Activated naive CD4-positive, alpha-beta T cell (primary cell): ENCODE measurements around the gene DNAJC13.

ENCODE experiments used
- DNase-seq, 4 experiments: peaks; one replicate each; lab custom pipeline; 2025; lab: John Stamatoyannopoulos, UW

Gene DNAJC13

DNA sequence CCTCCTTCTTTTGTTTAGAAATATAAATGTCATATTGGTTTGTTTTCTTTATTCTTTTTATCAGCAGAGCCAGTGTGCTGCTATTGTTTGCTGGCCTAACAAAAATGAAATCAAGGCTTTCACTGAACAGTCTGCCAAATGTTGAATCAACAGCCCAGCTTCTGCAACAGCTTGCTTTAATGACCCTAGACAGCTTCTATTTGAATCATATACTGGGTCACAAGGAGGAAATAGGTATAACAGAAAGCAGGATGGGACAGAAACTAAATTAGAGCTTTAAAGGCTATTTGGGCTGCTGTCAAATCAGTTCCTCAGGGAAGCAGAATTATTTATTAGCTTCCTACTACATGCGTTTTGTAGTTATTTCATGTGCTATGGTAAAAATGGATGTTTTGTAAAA, 12.1 kb upstream of the DNAJC13 start:
- DNase-seq = no peak

DNA sequence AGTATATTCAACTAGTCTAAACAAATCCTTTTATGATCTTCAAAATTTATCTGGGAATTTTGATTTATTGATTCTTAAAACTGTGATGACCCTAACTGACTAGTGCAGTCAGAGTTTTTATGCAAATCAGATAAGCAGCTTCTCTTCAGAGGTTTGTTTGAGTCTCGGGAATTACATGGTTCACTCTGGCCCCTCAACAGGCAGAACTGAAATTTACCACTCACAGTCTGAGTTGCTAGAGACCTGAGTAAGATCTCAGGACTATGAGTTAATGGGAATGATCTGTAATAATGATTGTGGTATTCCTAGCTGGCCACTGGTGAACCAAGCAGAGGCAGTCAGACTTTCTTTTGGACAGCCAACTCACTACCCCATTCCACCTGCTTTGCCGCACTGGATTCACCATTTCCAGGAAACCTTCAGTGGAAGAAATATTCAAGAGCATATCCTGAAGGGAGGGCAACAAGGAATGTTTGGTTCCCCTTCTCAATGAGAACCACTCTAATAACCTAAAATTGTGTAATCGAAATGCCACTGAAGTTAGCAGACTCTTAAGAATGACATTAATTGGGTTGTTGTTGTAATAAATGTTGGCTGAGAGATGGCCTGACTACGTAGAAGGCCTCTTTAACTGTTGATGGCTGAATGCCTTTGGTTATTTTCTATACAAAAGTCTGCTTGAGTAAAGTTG, 11.5 kb upstream of the DNAJC13 start:
- no peak for DNase-seq

DNA sequence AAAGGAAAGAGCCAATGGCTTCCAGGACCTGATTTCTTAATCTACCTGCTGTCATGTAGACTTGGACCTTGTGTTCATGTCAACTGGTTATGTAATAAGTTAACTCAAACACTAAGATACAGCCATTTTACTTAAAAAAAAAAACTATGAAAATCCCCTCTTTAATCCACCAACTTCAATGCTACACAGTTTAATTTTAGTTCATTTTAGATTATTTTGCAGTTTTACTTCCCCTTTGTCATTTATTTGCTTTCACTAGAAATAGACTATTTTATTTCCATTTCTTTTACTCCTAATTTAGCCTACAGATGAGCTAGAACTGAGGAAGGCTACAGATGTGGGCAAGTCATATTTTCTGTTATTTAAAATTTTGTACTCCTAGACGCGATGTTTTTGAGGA, 10.7 kb upstream of the DNAJC13 start:
- DNase-seq = no peak

GRCh38 chr3:132407025-132407424, 10.3 kb upstream of the DNAJC13 start:
- no peak for DNase-seq

GRCh38 chr3:132414841-132415240, 2.5 kb upstream of the DNAJC13 start:
- DNase-seq = no peak

DNA sequence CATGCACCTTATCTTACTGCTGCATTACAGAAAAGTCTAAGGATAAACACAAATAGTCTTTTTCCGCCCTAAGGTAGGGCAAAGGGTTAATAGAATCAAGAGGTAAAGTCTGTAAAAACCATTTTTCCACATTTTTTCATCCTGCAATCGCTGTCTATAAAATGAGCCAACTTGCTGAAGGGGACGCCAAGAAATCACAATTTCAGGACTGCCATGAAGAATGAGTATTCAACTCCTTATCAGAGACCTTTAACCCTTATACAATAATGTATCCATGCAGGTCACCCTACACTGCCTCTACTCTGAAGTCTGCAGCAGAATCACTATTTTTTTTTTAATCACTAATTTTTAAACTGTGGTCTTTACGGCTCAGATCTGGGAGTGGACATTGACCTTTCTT, 1.1 kb upstream of the DNAJC13 start:
- DNase-seq = no peak

DNA sequence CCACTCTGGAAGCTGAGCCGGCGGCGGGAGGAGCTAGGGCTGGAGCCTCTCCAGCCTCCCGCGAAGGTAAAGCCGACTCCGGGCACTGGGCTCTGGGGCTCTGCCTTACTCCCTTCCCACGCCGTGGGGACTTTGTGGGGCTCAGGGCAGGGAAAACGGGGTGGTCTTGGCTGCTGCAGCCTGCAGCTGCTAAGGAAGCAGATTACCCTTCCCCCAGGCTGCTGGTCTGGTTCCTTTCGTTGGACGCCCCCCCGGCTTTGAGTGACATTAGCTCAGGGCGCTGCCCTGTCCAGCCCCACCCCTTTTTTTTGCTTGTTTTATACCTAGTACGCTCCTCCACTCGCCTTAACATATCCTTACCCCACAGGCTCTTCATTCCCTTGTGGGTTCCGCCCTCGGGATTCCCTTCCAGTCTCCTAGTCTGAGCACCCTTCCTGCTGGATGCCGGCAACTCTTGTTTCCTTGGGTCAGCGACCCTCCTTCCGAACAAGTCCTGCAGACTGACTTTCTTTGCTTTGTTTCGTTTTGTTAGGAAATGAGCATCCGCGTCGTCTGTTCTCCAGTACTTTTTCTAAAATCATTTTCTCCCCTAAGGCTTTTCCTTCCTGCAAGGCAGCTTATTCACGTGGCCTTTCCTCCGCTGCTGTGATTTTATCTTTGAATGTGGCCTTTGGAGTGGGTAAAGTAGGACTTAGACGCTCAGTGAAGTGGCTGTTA, 551 bp downstream of the DNAJC13 start:
- DNase-seq = peak in 1 of 4 experiments; percentile 22

GRCh38 chr3:132418916-132419315, 1.6 kb downstream of the DNAJC13 start:
- DNase-seq = no peak

DNA sequence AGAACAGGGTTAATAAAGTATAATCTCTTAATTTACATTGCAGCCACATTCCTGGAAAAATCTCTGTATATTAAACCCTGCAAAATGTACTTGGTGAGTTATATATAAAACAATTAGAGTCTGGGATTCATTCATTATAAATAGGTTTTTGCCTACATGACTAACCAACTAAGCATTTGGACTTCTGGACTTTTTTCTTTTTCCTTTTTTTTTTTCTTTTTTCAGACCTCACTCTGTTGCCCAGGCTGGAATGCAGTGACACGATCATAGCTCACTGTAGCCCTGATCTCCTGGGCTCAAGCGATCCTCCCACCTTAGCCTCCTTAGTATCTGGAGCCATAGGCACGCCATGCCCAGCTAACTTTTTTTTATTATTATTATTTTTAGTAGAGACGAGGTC, 4.5 kb downstream of the DNAJC13 start:
- DNase-seq = no peak

DNA sequence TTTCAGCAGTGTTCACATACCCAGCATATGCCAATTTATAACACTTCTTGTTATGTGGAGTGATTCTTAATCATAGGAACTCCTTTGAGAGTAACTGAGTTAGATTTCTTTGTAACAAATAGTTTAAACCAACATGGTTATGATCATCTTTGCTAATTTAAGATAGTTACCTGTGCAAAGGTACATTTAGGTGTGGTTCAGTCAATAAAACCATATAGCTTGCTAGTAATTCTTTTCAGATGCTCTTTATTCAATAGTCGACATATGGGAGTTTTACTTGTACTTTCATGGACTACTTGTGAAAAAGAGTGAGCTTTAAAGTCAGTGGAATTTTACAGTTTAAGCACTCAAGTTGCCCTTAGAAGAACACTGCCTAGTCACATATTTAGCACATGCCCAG, 5.2 kb downstream of the DNAJC13 start:
- DNase-seq = no peak

GRCh38 chr3:132432639-132433038, 15.3 kb downstream of the DNAJC13 start:
- DNase-seq = no peak

- DNase-seq = no peak
Observed at GRCh38 chr3:132433121-132433520, 15.8 kb downstream of the DNAJC13 start.

DNA sequence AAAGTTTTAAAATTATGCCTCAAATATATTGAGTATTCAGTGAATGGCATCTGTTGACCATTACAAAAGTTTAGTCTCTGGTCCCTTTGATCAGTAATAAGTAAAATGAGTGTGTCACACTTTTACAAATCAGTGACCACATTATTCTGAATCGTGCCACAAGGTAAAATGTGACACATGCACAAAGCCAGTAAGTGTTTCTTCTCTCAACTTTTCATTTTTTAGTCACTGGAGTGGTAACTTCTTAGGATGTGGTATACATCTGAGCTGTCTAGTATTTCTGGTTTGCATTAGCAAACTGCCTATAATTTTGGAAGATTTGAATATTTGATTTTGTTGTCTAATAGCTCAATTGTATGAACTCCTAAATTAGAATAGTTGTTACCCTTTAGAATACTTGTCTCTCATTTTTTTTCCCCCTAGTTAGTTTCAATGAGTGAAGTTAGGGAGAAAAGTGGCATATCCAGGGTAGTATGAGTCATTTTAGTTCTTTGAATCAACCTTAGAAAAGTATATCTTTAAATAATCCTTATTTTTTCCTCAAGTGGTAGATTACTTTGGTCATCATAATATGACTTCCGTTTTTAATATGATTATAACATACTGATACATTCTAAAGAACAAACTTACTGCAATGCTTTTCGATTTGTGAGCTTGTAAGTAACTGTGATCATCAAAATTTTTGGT, 18.1 kb downstream of the DNAJC13 start:
- no peak for DNase-seq

DNA sequence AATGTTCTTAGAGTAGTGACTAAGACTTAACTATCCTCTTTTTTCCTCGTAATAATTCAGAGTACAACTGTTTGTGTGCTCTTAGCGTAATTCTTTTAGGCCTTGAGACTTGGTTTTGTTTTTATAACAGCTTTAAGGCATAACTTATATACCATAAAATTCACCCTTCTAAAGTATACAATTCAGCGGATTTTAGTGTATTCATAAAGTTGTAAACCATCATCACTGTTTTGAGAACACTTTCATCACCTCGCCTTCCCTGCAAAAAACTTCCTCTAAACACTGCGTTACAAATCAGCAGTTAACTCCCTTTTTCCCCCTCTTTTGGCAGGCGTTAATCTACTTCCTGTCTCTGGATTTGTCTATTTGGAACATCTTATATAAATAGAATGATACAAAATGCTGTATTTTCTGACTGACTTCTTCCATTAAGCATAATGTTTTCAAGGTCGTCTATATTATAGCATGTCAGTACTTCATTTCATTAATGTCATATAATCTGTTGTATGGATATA, 18.7 kb downstream of the DNAJC13 start:
- DNase-seq = no peak

DNA sequence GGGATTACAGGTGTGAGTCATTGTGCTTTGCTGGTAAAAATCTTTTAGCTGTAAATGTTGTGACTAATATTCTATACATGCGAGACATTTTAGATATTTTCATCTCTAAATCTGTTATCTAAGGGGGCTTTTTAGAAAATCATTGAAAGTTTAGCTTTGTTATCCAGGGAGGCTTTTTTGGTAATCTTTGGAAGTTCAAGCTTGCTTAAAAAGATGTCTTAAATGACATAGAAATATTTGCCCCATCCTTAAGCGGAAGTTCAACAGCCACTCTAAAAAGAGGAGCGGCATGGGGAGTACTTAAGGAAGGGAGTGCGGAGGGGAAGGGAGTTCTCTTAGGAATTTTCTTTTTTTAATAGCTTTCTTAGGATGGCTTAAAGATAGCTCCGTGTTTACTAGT, 26.1 kb downstream of the DNAJC13 start:
- DNase-seq = no peak

DNA sequence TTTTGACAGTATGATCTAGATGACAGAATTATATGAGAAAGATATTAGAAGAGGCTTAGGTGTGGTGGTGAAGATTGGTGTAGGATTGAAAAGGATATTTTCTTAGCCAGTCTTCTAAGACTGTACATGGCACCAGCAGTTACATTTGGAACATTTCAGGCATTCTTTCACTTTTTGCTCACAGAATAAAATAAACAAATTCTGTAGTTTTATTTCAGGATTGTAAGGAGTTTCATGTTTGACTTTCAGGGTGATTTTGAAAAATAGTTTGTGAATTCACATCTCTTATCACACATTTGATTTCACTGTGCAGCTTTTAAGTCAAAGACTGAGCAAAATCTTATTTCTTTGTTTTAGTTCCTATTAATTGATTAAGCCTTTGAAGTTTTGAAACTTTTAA, 27.1 kb downstream of the DNAJC13 start:
- DNase-seq = no peak

GRCh38 chr3:132445817-132446216, 28.5 kb downstream of the DNAJC13 start:
- no peak for DNase-seq

DNA sequence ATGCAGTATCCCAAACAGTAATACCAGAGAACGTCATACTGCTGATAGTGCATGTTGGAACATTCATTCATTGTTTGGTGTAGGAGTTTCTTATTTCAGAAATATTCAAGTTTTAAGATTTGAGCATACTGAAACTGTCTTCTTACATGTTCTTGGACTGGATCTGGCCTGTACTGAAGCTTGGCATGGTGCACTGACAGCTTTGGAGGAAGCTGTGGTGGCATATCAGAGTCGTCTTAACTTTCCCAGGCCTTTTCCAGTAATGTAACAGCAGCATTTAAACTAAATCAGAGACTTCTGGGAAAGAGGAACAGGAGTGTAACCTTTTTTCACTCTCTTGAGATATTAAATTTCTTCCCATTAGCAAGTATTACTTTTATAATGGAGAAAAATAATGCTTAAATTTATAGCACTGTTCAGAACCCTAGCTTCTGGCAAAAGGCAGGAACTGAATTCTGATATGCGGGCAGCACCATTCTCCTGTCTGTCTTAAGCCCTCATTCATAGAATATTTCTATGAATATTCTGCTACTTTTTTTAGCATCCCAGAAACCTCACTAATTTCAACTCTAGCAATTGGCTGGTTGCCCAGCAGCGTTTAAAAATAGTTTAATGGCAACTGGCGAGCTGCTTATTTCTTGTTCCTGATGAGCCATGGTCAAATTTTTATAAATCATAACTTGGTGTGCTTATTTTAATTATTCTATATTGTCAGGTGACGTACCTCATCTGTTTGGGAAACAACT, 31.1 kb downstream of the DNAJC13 start:
- DNase-seq = no peak

- no peak for DNase-seq
Observed at GRCh38 chr3:132456136-132456535, 38.8 kb downstream of the DNAJC13 start.

- no peak for DNase-seq
Observed at GRCh38 chr3:132456571-132456970, 39.3 kb downstream of the DNAJC13 start.

- DNase-seq = no peak
Observed at GRCh38 chr3:132457286-132457685, 40.0 kb downstream of the DNAJC13 start.

DNA sequence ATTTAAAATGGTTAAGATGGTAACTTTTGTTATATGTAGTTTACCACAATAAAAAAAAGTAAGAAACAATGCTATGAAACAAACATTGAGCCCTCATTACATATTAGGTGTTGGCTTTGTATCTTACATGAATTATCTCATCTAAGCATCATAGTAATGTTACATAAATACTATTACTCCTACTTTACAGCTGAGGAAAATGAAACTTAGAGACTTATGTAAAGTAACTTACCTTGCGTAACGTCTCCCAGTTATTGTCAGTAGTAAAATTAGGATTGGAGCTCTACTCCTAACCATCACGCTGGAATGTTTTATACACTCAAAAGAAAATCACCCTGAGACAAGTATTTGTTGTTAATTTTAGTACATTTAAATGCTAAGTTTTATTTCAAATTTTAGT, 42.2 kb downstream of the DNAJC13 start:
- DNase-seq = no peak
